ENCODE results near the gene SFN. TPM values are rescaled to one million over a fixed set of nuclear protein-coding genes. Genes with fewer than 3 reads are reported as not detected.

Gene SFN
- total and polyA plus RNA-seq, 2 of the 13 experiments (the other 11 are each of a cell fraction or from before 2014, with no cell fraction given): 4.3 to 5.6 TPM

GRCh38 chr1:26826261-26827105, 36.5 kb upstream of the SFN start, which contains the start of gene ZDHHC18 (continued):
- no peak for TF ChIP-seq PAWR (CRISPR knock-in tag; IDR thresholded peaks at IDR 0.05; ENCODE audit: borderline replicate concordance)
- TF ChIP-seq CBFB (CRISPR knock-in tag; IDR thresholded peaks at IDR 0.05): no peak
- TF ChIP-seq GLI4 (CRISPR knock-in tag; IDR thresholded peaks at IDR 0.05; ENCODE audit: borderline replicate concordance): no peak
- TF ChIP-seq CAMTA2 (CRISPR knock-in tag; IDR thresholded peaks at IDR 0.05; ENCODE audit: borderline replicate concordance): no peak
- no peak for TF ChIP-seq ZNF256 (CRISPR knock-in tag; conservative IDR thresholded peaks at IDR 0.05)
- TF ChIP-seq, protein P1, sequence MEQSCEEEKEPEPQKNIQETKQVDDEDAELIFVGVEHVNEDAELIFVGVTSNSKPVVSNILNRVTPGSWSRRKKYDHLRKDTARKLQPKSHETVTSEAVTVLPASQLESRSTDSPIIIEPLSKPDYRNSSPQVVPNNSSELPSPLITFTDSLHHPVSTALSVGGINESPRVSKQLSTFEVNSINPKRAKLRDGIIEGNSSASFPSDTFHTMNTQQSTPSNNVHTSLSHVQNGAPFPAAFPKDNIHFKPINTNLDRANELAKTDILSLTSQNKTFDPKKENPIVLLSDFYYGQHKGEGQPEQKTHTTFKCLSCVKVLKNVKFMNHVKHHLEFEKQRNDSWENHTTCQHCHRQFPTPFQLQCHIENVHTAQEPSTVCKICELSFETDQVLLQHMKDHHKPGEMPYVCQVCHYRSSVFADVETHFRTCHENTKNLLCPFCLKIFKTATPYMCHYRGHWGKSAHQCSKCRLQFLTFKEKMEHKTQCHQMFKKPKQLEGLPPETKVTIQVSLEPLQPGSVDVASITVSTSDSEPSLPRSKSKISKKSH (CRISPR knock-in tag; IDR thresholded peaks at IDR 0.05; ENCODE audit: borderline replicate concordance): no peak
- 0 out of 2 replicates have a peak, but pooled peaks have one; percentile 29 for TF ChIP-seq HNF4A (CRISPR knock-in tag; IDR thresholded peaks at IDR 0.05)
- TF ChIP-seq, protein P2, sequence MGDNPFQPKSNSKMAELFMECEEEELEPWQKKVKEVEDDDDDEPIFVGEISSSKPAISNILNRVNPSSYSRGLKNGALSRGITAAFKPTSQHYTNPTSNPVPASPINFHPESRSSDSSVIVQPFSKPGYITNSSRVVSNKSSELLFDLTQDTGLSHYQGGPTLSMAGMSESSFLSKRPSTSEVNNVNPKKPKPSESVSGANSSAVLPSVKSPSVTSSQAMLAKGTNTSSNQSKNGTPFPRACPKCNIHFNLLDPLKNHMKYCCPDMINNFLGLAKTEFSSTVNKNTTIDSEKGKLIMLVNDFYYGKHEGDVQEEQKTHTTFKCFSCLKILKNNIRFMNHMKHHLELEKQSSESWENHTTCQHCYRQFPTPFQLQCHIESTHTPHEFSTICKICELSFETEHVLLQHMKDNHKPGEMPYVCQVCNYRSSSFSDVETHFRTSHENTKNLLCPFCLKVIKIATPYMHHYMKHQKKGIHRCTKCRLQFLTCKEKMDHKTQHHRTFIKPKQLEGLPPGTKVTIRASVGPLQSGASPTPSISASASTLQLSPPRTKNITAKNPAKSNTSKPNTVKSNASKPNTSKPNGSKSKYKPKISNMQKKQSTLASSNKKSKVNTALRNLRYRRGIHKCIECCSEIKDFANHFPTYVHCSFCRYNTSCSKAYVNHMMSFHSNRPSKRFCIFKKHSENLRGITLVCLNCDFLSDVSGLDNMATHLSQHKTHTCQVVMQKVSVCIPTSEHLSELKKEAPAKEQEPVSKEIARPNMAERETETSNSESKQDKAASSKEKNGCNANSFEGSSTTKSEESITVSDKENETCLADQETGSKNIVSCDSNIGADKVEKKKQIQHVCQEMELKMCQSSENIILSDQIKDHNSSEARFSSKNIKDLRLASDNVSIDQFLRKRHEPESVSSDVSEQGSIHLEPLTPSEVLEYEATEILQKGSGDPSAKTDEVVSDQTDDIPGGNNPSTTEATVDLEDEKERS (CRISPR knock-in tag; IDR thresholded peaks at IDR 0.05): 0 out of 2 replicates have a peak, but pooled peaks have one; percentile 32
- no peak for TF ChIP-seq WIZ (CRISPR knock-in tag; IDR thresholded peaks at IDR 0.05)
- TF ChIP-seq, protein P3, sequence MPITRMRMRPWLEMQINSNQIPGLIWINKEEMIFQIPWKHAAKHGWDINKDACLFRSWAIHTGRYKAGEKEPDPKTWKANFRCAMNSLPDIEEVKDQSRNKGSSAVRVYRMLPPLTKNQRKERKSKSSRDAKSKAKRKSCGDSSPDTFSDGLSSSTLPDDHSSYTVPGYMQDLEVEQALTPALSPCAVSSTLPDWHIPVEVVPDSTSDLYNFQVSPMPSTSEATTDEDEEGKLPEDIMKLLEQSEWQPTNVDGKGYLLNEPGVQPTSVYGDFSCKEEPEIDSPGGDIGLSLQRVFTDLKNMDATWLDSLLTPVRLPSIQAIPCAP (CRISPR knock-in tag; IDR thresholded peaks at IDR 0.05; ENCODE audit: low read depth): no peak
- no peak for TF ChIP-seq TOE1 (CRISPR knock-in tag; IDR thresholded peaks at IDR 0.05)
- peak; percentile 24; the same call in 1 of the 2 replicates for TF ChIP-seq TFAP4 (IDR thresholded peaks at IDR 0.05; ENCODE audit: borderline replicate concordance, low read depth)
- no peak for TF ChIP-seq ZNF329 (CRISPR knock-in tag; IDR thresholded peaks at IDR 0.05; ENCODE audit: low read depth)
- TF ChIP-seq ZSCAN30 (CRISPR knock-in tag; IDR thresholded peaks at IDR 0.05): no peak
- no peak for TF ChIP-seq NCOA1 (CRISPR knock-in tag; IDR thresholded peaks at IDR 0.05)
- TF ChIP-seq ZNF687 (CRISPR knock-in tag; IDR thresholded peaks at IDR 0.05): peak; percentile 84

All from HepG2 (cell line).